ENCODE data around the gene ACP1. TPM values are rescaled to one million over a fixed set of nuclear protein-coding genes. Genes with fewer than 3 reads are reported as not detected.

Gene ACP1
- total RNA-seq, 1 donor from 2014 or later, result 133 TPM

DNA sequence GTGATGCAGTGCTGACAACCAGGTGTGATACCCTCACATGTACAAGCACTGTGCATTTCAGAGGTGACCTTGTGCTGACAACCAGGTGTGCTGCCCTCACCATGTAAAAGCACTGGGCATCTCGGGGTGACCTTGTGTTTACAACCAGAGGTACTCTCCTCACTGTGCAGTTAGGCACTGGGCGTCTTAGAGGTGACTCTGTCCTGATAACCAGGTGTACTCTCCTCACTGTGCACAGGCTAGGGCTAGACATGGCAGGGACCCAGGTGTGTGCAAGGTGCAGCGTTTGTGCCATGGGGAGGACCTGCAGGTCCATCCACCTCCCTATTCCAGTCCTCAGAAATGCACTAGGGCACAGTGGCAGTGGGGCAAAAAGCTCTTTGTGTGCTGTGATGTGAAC is 31.6 kb downstream of the ACP1 start:
- no peak overlapping the region for H3K27ac Mint-ChIP-seq (ENCODE audit: unreplicated experiment)

DNA sequence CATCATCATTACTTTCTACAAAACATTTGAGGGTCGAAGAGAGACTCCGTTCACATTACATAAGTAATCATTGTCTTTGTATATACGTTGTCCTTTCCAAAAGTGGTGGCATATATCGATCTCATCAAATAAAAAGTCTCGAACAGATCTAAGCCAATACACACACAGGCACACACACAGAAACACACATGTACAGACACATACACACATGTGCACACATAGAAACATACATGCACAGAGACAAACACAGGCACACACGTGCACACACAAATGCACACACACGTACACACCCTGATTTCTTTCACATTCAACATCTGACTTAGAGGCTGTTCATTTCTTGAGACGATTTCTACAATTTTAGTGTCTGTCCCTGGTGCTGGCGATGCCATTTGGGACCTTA is 40.6 kb downstream of the ACP1 start:
- TF ChIP-seq, protein P1, sequence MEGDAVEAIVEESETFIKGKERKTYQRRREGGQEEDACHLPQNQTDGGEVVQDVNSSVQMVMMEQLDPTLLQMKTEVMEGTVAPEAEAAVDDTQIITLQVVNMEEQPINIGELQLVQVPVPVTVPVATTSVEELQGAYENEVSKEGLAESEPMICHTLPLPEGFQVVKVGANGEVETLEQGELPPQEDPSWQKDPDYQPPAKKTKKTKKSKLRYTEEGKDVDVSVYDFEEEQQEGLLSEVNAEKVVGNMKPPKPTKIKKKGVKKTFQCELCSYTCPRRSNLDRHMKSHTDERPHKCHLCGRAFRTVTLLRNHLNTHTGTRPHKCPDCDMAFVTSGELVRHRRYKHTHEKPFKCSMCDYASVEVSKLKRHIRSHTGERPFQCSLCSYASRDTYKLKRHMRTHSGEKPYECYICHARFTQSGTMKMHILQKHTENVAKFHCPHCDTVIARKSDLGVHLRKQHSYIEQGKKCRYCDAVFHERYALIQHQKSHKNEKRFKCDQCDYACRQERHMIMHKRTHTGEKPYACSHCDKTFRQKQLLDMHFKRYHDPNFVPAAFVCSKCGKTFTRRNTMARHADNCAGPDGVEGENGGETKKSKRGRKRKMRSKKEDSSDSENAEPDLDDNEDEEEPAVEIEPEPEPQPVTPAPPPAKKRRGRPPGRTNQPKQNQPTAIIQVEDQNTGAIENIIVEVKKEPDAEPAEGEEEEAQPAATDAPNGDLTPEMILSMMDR (conservative IDR thresholded peaks at IDR 0.05), result no peak
- Mint-ChIP-seq H3K4me1 (peaks cover 15% of the 10 kb centered on the region), H3K9me3 (peaks cover 12% of the 10 kb centered on the region), H3K36me3 (ENCODE audit: low read depth) (peaks cover 9% of the 10 kb centered on the region), H3K4me3 (no peak overlapping the region), H3K27ac (ENCODE audit: unreplicated experiment) (no peak overlapping the region), H3K27me3 (ENCODE audit: low read depth) (no peaks in the 10 kb centered on the region)
- no peak for DNase-seq (ENCODE audit: low read depth, low spot score)

More for the DNA sequence above, 31.6 kb downstream of the ACP1 start:
- TF ChIP-seq, protein P1 (conservative IDR thresholded peaks at IDR 0.05), result no peak
- no peak overlapping the region for H3K4me3 Mint-ChIP-seq
- H3K36me3 Mint-ChIP-seq (ENCODE audit: low read depth), result peaks cover 4% of the 10 kb centered on the region
- H3K4me1 Mint-ChIP-seq, result no peaks in the 10 kb centered on the region
- peaks cover 9% of the 10 kb centered on the region for H3K9me3 Mint-ChIP-seq
- no peak for DNase-seq (ENCODE audit: low read depth, low spot score)
- H3K27me3 Mint-ChIP-seq (ENCODE audit: low read depth), result peaks cover 22% of the 10 kb centered on the region

DNA sequence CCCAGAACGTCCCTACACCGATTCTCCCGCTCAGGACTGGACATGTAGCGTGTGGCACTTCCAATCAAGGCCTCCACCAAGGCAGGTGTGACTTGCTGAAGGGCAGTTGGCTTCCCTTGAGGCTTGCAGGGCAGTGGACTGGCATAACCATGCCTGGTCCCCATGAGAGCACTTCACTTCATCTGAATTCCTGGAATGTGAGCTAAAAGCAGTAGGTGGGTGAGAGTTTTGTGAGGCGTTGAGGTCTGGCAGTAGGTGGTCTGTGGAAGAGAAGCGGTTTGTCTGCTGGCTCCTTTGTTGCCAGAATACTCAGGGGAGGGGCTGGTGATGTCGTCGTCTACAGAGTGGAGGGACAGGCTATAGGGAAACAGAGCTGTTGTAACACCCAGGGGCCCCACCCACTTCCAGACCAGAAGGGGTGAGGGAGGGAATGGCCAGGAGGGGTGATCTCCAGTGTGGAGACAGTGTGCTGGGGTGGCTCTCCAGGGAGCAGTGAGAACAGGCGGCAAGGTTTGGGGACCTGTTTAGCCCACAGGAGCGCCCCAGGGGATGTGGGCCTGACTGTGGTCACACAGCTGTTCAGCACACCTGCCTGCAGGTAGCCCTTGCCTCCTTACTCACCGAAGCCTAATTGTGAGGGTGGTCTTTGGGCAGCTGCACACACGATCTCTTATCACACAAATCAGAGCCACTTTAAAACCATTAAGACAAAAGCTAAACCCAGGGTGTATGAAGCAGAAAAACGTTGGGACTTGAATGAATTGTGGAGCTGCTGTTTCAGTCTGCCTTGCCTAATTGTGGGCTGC is 44.6 kb downstream of the ACP1 start:
- H3K9me3 Mint-ChIP-seq, result no peaks in the 10 kb centered on the region
- no peaks in the 10 kb centered on the region for H3K36me3 Mint-ChIP-seq (ENCODE audit: low read depth)
- no peak overlapping the region for H3K4me3 Mint-ChIP-seq
- peak overlapping the region; percentile 21 for H3K27ac Mint-ChIP-seq (ENCODE audit: unreplicated experiment)
- H3K27me3 Mint-ChIP-seq (ENCODE audit: low read depth), result no peaks in the 10 kb centered on the region
- TF ChIP-seq, protein P1 (conservative IDR thresholded peaks at IDR 0.05), result no peak
- no peak for DNase-seq (ENCODE audit: low read depth, low spot score)
- peaks cover 48% of the 10 kb centered on the region for H3K4me1 Mint-ChIP-seq

DNA sequence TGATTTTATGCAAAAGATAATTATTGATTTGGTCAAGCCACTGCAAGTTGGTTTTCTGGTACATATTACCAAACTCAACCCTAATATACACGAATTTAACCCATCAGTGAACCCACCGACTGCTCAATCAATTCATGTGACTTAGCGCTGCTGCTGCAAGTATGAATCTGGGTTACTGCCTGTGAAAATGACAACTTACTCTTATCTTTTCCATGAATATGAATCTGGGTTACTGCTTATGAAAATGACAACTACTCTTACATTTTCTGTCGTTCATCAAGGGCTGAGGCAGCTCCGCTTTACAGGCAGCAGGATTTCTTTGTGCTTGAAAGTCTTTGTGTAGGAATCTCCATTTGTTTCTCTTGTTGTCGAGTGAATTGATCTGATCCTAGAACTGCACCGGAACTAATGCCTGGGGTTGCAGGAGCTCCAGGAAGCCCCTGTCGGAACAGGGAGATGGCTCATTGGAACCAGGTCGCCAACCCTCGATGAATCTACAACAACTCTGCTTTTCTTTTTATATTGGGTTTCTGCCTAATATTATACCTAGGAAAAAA is 45.3 kb downstream of the ACP1 start:
- no peak for DNase-seq (ENCODE audit: low read depth, low spot score)
- TF ChIP-seq, protein P1 (conservative IDR thresholded peaks at IDR 0.05), result no peak
- Mint-ChIP-seq H3K27me3 (ENCODE audit: low read depth) (no peaks in the 10 kb centered on the region), H3K36me3 (ENCODE audit: low read depth) (no peaks in the 10 kb centered on the region), H3K9me3 (no peaks in the 10 kb centered on the region), H3K4me1 (peaks cover 53% of the 10 kb centered on the region), H3K4me3 (peak overlapping the region; percentile 11), H3K27ac (ENCODE audit: unreplicated experiment) (peak overlapping the region; percentile 13)

DNA sequence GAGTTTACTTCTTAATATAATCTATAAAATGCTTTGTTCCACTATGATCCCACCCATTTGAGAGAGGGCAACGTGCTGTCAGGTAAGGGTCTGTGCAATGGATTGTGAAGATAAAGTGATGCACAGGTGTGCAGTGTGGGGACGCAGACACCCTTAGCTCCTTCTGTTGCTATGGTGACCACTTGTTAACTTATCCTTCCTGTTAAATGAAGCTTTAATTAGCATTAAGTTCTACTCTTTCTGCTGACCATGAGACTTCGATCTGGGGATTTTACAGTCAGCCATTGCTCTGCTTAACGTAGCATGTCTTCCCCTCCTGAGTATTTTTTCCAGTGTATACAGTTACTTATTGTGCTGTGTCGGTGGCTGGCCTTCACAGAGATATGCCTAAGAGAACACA is 46.2 kb downstream of the ACP1 start:
- Mint-ChIP-seq H3K27me3 (ENCODE audit: low read depth) (no peaks in the 10 kb centered on the region), H3K27ac (ENCODE audit: unreplicated experiment) (no peak overlapping the region), H3K36me3 (ENCODE audit: low read depth) (no peaks in the 10 kb centered on the region), H3K9me3 (no peaks in the 10 kb centered on the region), H3K4me1 (peaks cover 62% of the 10 kb centered on the region), H3K4me3 (no peak overlapping the region)
- TF ChIP-seq, protein P1 (conservative IDR thresholded peaks at IDR 0.05), result no peak
- DNase-seq (ENCODE audit: low read depth, low spot score), result no peak

All from neural crest cell (in vitro differentiated cells).